Measurements from ENCODE around the gene COX8C. TPM values are rescaled to one million over a fixed set of nuclear protein-coding genes. Genes with fewer than 3 reads are reported as not detected.

The COX8C gene, protein sequence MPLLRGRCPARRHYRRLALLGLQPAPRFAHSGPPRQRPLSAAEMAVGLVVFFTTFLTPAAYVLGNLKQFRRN
- not detected for polyA plus RNA-seq (2013, experiment 1 of 2; ENCODE audit: insufficient read length)
- not detected for polyA plus RNA-seq (2013, experiment 2 of 2; ENCODE audit: insufficient read length)

DNA sequence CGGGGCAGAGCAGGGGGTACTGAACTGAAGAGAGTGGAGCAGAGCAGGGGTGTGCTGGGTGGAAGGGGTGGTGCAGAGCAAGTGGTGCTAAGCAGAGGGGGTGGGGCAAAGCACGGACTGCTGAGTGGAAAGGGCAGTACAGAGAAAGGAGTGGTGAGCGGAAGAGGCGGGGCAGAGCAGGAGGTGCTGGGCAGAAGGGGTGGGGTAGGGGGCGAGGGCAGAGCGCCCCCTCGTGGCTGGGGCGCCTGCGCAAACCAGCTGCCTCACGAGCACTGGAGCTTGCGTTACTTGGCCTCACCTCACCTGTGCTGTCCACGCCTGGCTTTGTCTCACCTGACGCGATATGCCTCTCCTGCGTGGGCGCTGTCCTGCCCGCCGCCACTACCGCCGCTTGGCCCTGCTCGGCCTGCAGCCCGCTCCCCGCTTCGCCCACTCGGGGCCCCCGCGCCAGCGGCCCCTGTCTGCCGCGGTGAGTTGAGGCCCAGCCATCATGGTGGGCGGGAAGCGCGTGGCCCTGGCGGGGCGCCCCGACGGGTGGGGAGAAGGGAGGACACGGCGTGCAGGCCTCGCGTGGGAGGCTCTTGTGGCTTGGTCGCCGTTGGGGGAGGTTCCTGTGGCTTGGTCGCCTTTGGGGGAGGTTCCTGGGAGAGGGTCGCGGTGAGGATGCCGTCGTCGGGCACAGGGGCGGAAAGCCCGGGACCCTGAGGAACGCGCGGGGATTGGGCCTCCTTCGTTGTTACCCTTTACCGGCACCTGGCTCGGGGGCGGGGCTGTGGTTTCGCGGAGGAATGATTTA, at the start of gene COX8C:
Gene COX8C, plus strand, starts transcription at position 257 of the 796 bp plus-strand sequence. Its CDS starts 87 bp downstream, at position 344.
- no peak for DNase-seq

DNA sequence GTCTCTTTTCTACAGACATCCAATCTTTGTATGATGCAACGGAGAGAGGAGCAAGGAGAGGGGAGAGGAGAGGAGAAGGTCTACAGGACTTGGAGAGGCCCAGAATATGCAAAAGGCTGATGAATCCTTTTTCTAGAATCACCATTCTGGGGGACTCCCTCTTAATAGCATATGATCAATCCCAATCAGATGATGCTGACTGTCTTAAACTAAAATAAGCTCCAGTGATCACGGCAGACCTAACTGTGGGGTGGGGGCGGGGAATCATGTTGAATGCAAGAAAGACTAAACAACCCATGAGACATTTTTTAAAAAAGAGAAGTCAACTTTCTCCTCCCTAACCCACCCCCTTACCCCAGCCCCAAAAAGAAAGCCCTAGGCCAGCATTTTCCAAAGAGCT, 47.6 kb upstream of the COX8C start:
- no peak for DNase-seq

DNA sequence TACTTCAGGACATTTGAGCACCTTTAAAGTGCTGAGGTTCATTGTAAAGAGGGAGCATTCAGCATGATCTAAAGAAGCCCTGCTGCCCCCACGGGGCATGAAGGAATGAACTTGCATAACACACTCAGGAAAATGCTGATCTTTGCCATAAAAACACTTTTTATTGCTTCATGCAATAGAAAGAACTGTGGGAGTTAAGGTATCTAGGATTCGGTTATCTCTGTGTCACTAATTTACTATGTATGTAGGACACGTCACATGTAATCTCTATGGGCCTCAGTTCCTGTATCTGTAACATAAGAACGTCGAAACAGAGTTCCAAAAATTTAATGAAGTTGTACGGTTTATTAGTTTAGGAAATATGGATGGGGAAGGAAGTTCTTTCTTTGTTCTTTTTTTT, 47.1 kb upstream of the COX8C start:
- DNase-seq = no peak

DNA sequence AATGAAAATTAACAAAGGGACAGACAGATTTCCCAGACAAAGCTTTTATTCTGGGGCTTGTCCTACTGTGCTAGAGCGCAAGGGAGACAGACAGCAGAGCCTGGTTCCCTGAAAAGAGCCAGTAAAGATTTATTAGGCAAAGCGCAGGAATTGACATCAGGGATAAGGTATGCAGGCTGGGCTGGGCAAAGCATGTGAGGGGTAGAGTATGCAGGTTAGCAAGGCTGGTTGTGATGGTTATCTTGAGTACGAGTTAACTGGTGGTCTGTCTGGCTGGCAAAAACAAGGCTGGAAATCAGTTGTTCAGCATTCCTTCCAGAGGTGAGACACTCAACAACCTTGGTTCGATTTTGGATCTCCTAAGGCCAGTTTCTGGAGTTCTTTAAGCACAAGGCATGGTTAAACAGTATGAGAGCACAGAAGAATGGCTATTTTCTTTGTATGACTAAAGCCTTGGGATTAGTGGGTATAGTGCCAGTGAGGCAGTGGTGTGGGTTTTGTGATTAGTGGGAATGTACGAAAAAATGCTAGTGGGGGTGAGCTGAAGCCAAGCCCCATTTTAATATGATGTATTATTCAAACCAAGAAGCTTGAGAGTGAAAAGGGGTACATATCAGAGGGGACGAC, 45.0 kb upstream of the COX8C start:
- DNase-seq = peak; percentile 25

DNA sequence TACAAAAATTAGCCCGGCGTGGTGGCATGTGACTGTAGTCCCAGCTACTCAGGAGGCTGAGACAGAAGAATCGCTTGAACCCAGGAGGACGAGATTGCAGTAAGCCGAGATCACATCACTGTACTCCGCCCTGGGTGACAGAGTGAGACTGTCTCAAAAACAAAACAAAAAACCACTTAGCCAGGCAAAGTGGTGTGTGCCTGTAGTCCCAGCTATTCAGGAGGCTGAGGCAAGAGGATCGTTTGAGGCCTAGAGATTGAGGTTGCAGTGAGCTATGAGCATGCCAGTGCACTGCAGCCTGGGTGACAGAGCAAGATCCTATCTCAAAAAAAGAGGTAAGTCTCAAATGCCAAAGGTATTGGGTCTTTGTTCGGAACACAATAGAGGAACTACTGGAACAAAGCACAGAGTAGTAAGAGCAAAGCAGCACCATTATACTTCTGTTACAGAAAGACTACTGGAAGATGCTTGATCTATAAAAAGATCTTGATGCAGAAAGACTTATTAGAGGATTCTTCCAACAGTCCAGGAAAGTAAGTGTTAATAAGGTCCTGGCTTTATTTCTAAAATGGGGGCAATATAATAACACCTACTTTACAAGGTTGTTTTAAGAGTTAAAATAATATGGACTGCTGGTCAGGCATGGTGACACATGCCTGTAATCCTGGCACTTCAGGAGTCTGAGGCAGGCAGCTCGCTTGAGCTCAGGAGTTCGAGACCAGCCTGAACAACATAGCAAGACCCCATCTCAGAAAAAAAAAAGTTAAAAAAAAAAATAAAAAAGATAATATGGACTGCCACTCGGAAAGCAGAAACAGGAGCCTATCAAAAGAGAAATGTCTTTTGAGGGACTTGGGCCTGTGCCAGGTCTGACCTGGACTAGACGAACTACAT, 44.0 kb upstream of the COX8C start:
- DNase-seq = no peak

DNA sequence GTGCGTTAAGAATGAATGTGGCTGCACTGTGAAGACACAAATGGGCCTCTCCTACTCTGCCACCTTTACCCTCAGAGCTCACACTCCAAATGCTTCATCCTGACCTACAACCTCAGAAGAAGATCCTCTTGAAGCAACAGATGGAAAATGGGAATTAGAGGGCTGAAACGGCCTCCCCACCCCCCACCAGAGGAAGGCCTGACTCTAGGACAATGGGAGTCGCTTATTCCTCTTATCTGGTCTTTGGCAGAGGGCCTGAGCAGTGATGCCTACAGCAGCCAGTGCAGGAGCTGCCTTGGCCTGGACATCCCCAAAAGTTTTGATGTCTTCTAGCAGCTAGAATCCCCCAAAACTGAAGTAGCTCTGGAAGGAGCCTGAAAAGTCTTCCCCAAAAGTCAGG, 43.3 kb upstream of the COX8C start:
- peak; percentile 9 for DNase-seq

DNA sequence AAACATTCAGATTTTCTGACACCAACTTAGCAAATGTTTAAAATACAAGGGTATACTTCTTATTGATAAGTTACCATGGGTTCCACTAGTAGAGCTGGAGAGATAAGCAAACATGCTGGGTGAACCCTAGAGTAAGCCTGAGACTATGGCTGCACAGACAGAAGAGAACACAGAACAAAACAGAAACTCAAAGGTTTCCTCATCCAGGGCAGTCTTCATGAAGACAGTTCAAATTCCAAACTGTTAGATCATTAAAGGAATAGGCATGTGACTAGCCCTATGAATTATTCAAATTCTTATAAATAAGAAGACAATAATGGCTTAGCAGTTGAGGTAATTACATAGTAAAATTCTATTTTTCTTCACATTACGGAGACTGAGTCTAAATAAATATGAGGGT, 42.2 kb upstream of the COX8C start:
- peak; percentile 48 for DNase-seq

DNA sequence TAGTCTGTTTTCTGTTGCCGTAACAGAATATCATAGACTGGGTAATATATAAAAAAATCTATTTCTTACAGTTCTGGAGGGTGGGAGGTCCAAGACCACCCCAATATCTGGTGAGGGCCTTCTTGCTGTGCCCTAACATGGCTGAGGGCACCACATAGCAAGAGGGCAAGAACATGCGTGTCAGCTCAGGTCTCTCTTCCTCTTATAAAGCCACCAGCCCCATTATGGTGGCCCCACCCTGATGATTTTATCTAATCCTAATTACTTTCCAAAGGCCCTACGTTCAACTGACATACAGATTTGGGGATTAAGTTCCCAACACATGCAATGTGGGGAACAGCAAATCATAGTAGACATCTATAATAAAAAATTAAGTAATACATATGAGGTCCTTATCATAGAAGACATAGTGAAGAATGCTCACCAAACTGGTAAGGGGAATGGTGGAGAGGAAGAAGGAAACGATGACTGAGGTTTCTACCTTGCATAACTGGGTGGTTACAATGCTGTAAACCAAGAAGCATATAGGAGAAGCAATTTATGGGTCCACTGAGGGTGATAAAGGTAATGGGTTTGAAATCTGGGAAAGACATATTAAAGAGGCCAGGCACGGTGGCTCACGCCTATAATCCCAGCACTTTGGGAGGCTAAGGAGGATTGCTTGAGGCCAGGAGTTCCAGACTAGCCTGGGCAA, 41.1 kb upstream of the COX8C start:
- no peak for DNase-seq

DNA sequence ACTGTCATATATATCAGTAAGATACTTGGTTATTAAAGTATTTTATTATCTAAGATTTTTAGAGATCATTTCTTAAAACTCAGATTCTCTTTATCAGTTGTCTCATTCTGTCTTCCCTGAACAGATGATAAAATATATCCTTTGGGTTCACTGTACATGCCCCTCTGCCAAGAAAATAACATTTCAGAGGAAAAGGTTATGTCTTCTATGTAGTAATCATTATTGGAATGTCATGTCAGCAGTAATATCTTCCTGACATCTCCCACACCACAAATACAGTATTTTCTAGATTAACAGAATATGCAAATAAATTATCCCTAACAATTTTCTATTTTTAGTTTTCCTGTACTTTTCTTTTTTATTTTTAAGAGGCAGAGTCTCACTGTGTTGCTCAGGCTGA, 40.2 kb upstream of the COX8C start:
- DNase-seq = no peak

DNA sequence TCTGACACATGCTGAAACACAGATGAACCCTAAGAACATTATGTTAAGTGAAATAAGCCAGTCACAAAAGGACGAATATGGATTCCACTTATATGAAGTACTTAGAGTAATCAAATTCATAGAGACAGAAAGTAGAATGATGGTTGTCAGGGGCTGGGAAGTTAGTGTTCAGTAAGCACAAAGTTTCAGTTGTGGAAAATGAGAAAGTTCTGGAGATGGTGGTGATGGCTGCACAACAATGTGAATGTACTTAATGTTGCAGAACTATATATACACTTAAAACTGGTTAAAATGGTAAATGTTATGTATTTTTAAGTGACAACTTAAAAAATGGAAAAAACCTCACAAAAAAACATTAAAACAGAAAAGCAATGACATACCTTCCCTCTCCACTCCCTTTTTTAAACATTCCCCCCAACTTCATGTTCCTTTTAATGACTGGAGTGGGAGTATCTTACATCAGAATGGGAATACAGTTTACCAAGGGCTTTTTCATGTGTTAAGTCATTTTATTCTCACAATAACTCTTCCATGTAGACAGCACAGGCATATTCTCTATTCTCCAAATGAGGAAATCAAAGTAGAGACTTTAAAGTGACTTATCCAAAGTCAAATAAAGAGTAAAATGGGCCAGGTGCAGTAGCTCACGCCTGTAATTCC, 38.2 kb upstream of the COX8C start:
- no peak for DNase-seq

DNA sequence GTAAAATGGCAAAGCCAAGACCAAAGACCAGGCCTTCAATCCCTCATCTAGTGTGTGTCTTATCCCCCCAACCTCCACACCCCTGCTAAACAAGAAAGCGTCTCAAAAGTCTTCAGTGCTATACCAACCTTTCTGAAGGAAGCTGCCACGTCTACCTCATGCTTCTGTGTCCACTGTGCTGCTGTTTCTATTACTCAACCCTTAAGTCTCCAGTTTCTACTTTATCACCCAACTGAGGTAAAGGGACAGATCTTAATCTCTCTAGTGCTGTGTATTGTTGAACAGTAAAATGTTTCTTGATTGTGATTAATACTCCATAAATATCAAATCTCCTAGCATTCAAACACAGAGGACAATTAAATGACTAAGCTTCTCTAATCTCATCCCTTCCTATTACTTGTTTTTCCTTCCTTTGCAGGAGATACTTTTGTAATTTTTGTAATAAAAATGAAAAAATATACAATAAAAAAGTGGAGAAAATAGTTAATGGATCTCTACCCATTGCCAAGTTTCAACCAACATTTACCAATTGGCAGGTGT, 37.5 kb upstream of the COX8C start:
- DNase-seq = no peak

DNA sequence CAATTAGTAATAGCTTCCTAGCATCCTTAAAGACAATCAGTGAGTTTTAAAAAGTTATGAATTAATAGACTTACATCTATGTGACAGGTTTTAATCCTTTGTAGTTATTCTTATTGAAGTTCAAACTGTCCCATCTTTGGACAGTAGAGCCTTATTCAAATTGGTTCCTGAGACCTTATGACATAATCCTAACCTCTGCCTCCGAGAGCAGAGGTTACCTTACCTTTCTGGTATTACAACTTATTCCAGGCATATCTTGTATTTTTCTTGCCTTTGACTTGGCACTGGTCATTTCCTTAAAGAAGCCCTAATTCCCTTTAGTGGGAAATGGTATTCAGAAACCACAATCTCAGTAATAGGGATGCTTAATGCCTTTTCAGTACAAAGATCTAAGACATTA, 35.9 kb upstream of the COX8C start:
- no peak for DNase-seq

DNA sequence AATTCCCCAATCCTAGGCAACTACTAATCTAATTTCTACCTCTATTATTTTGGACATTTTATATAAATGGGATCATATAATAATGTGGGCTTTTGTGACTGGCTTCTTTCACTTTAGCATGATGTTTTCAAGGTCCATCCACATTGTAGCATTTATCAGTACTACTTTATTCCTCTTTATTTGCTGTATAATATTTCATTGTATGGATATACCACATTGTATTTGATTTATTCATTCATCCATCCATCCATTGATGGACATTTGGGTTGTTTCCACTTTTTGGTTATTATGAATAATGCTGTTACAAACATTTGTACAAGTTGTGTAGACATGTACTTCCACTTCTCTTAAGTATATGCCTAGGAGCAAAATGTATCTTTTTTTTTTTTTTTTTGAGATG, 31.4 kb upstream of the COX8C start:
- no peak for DNase-seq

DNA sequence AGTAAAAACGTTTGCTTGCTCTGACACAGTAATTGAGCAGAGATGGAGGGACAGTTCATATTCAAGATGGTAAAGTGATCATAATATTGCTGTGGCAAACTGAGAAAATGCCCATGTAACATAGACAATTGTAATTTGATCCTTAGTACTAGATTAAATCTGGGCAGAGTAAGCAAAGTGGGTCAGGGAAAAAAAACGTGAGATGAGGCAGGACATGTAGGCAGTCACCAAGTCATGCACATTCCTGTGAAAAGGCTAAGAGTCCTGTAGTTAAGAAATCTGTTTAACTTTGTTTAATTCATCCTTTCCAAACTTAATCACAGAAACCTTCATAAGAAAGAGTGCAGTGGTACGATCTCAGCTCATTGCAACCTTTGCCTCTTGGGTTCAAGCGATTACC, 30.3 kb upstream of the COX8C start:
- DNase-seq = peak; percentile 10

DNA sequence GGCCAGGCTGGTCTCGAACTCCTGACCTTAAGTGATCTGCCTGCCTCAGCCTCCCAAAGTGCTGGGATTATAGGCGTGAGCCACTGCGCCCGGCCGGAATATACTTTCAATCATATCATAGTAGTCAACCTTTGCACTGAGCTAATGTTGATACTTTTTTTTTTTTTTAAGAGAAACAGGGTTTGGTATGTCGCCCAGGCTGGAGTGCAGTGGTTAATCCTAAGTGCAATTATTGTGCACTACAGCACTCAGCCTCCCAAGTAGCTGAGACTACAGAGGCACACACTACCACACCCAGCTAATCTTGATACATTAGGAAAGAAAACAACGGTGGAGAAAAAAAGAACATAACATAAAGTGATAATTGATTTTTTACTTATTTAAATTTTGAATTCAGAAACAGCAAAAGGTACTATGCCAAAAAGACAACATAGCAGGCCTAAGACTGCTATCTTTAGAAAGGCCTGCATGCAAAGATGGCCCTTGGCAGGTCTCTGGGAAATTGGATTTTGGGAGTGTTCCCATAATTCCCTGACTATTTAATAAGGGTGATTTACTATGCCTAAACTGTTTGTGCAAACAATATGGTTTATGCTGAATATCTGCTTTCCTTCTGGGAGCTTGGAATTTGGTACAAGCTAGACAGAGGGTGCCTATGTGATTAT, 29.6 kb upstream of the COX8C start:
- DNase-seq = no peak

DNA sequence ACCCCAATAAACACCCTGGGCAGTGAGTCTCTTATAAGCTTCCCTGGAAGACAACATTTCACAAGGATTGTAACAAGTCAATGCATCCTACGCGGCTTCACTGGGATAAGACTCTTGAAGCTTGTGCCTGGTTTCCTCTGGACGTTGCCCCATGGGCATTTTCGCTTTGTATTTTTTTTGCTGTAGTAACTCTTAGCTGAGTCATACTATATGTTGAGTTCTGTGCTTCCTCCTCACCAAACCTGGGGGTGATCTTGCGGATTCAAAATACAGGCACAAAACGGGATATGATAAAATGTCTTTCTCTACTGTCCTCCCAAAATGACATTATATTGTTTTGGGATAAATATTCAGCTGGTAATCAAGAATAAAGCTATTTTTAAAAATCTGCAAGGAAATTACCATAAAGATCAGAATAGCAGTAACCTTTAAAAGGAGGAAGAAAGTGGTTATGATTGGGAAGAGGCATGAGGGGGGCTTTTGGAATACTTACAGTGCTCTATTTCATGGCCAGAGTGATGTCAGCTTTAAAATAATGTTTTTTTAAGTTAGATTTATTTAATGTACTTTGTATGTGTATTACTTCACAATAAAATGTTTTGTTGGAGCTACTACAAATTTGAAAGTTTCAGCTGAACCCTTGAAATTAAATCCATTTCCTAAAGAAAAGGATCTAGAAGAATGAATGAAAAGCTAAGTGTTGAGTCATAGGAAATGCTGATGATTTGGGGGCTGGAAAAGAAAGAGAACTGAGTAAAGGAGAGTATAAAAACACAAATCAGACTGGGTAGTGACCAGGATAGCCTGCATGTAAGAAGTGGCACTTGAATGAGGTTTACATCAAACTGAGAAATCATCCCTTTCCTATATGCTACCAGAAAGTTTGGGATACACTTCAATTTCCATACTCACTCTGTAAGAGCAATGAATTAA, 28.8 kb upstream of the COX8C start:
- DNase-seq = peak; percentile 58

DNA sequence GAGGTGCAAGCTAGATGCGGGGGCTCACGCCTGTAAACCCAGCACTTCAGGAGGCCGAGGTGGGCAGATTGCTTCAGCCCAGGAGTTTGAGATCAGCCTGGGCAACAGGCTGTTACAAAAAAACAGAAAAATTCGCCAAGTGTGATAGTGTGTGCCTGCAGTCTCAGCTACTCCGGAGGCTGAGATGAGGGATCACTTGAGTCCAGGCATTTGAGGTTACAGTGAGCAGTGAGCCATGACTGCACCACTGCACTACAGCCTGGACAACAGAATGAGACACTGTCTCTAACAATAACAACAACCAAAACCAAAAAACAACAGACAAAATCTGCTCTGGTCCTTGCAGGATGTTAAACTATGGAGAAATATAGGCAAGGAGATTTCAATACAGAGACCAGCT, 28.1 kb upstream of the COX8C start:
- DNase-seq = peak; percentile 15

DNA sequence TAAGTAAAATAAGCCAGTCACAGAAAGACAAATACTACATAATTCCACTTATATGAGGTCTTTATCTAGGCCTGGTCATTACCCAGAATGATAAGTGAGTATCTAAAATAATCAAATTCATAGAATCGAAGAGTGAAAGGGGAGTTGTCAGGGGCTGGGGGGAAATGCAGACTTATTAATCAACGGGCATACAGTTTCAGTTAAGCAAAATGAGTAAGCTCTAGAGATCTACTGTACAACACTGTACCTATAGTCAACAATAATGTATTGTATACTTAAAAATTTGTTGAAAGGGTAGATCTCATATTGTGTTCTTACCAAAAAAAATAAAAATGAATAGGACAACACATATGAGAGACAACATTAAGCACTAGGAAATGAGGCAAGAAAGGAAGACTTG, 27.5 kb upstream of the COX8C start:
- no peak for DNase-seq

DNA sequence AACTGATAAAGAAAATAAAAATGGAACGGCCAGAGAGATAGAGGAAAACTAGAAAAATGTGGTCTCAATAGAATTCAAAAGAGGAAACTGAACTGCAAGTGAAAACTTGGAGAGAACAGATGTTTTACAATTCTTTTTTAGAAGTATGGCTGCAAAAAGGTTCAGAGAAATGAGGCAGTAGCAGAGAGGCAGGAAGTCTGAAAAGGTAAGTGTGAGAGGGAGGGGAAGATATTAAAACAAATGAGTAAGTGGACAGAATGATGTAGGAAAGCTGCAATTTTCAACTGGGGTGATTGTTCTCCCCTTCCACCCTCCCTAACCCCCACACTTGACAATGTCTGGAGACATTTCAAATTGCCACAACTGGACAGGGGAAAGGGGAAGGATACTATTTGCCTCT, 27.0 kb upstream of the COX8C start:
- no peak for DNase-seq

DNA sequence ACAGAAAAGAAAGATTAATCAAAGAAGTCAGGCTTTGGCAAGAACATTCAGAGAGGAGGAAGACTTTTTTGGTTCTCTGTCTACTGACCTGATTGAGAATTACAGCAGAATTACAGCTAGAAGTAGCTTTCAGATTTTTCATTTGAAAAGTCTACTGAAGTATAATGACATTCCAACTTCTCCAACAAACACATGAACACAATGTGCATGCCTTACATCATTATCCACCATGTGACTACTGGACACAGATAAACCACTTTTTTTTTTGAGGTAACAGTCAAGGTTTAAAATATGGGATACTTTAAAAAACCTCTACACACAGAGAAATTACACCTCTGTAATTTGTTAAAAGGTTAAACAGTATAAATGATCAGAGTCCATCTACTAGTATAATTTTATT, 26.5 kb upstream of the COX8C start:
- DNase-seq = no peak
